GM13977 (cell line): ENCODE results near the gene TTN.

Source experiments
- DNase-seq: peaks from one replicate; pipeline ENCODE4 v3.0.0; 2012; ENCODE audit warnings: low spot score
- in situ Hi-C: fragments of 300-500 bp; cut with MboI; formaldehyde crosslinking; loops from one replicate; pipeline ENCODE4 v1.12.0; 2022; ENCODE audit warnings: low sequenced_read_pairs, low pct_unique_long_range_greater_than_20kb, mixed read lengths, inconsistent platforms; ENCODE audit not compliant: unreplicated experiment
- TF ChIP-seq, protein P1 (sequence below): IDR thresholded peaks from 2 replicates; pipeline ENCODE4 v1.5.1; 2012; ENCODE audit warnings: mild to moderate bottlenecking, control low read depth; ENCODE audit not compliant: insufficient read depth; ENCODE audit errors: extremely low read depth, missing control alignments

TTN gene

DNA sequence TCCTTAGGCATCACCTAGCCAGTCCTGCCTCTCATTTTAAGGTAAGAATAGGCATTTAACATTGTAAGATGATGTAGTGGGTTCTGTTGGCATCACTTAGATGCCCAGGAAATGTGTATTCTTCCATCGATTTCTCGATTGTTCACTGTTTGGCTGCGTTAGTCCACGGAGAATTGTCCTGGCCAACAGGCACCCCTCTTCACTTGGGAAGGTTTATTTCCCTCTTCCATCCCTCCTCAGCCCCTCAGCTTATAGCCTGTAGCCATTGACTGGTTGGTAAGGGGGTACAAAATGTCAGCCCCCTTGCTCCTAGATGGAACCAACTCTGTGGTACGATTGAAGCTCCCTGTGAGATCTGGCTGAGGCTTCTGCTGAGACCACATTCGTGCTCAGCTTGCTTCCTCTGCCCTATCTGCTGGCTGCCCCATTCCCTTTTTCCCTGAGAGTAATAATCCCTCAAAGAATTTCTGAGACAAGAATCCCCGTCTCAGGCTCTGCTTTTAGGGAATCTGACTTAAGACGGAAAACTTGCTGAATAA lies 283.6 kb downstream of the TTN start:
- in situ Hi-C loops: no loop called here
- TF ChIP-seq, protein P1, sequence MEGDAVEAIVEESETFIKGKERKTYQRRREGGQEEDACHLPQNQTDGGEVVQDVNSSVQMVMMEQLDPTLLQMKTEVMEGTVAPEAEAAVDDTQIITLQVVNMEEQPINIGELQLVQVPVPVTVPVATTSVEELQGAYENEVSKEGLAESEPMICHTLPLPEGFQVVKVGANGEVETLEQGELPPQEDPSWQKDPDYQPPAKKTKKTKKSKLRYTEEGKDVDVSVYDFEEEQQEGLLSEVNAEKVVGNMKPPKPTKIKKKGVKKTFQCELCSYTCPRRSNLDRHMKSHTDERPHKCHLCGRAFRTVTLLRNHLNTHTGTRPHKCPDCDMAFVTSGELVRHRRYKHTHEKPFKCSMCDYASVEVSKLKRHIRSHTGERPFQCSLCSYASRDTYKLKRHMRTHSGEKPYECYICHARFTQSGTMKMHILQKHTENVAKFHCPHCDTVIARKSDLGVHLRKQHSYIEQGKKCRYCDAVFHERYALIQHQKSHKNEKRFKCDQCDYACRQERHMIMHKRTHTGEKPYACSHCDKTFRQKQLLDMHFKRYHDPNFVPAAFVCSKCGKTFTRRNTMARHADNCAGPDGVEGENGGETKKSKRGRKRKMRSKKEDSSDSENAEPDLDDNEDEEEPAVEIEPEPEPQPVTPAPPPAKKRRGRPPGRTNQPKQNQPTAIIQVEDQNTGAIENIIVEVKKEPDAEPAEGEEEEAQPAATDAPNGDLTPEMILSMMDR: no peak
- DNase-seq: no peak

DNA sequence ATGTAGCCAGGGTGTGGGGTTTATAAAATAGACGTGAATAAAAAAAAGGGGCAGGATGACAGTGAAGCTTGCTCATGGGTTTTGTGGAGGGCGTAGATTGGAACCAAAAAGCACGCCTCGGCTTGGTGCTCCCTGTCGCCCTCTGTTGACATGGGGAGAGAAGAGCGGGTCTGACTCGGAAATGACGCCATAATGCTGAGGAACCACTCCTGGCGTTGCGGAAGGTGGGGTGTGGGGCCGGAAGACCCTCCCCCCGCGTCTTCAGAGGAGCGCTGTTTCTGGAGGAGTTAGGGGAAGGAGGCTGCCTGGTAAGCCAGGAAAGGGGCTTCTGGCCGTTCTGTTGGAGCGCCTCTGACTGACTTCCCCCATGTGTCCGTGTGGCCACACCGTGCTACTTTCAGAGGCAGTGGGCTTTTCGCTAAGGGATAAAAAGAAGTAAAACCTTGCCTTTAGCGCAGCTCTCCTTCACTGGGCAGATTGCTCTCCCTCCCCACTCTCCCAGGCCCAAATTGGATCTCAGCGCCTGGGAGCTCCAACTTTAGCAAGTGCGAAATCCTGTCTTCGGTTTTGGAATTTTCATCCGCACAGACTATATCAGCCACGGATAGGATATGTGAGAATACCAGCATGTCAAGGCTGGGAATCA lies 284.1 kb downstream of the TTN start:
- in situ Hi-C loops: no loop called here
- TF ChIP-seq, protein P1: peak; percentile 64
- DNase-seq: peak; percentile 56

DNA sequence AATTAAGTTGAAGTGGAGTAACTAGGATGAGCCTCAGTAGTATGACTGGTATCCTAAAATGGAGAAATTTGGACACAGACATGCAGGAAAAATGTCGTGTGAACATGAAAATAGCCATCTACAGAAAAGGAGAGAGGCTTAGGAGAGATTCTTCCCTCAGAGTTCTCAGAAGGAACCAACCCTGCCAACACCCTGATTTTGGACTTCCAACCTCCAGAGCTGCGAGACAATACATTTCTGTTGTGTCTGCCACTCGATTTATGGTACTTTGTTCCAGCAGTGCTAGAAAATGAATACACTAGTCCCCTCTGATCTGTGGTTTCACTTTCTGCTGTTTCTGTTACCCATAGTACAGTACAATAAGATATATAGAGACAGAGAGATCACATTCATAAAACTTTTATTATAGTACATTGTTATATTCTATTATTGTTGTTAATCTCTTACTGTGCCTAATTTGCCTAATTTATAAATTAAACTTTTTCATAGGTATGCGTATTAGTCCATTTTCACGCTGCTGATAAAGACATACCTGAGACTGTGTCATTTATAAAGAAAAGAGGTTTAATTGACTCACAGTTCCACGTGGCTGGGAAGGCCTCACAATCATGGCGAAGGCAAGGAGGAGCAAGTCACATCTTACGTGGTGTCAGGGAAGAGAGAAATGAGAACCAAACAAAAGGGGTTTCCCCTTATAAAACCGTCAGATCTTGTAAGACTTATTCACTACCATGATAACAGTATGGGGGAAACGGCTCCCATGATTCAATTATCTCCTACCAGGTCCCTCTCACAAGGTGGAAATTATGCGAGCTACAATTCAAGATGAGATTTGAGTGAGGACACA lies 285.7 kb downstream of the TTN start:
- no peak for DNase-seq
- in situ Hi-C loops: no loop called here
- TF ChIP-seq, protein P1: no peak

DNA sequence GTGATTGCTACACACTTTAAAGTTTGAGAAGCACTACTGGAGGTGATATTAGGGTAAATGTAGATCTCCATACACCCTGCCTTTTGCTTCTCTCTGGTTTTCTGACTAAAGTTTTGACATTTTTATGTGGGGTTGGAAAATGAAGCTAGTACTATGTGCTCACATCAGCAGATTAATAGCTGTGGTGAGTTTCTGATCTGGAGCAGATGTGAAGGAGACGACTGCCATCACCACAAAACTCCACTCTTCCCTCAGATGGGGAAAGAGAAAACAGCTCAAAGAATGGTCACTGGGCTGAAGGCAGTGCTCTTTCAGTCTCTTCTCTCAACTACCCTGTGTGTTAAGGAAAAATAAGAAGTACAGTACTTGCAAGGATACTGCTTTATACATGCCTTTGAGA lies 289.7 kb downstream of the TTN start:
- DNase-seq: no peak
- TF ChIP-seq, protein P1: no peak
- in situ Hi-C loops: no loop called here

DNA sequence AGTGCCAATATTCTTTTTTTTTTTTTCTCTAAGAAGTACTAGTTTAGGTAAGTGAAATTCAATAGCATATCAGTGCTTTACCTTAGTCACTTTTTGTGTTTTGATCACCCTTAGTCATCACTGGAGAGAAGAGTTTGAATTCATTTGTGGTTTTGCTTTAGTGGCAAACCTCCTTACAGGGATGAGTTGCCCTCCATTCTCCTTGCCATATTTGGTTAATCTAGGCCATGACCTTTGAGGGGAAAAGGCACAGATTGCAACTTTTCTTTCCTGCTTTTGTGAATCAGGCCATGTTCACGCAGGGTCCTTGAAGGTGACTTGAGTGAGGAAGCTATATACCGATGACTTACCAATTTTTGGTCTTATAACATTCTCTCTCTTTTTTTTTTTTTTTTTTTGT lies 292.6 kb downstream of the TTN start:
- in situ Hi-C loops: no loop called here
- DNase-seq: no peak
- TF ChIP-seq, protein P1: no peak

DNA sequence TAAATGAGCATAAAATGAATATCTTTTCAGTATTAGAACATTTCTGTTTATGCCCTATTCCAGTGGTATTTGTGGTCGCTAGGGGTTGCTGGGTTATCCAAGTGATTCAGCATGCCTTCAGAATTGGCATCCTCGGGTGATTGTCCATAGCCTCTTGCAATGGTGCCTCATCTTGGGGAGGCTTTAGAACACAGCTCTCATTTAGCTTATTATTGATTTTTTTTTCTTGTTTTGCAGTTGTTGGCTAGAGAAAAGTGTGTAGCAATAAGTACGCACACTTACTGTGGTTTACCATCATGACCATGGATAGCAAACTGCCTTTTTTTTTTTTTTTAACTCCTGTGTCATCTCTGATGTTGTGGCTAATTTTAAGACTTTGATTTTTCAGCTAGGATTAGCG lies 293.3 kb downstream of the TTN start:
- no peak for DNase-seq
- in situ Hi-C loops: no loop called here
- TF ChIP-seq, protein P1: no peak
